HepG2 (cell line): ENCODE data around the gene HSP90AB1. TPM values are rescaled to one million over a fixed set of nuclear protein-coding genes. Genes with fewer than 3 reads are reported as not detected.

ENCODE experiments used
- BRF2 ChIP-seq: sonication (generic); formaldehyde crosslinking; IDR thresholded peaks from 2 replicates; pipeline ENCODE4 v1.8.1; 2022; ENCODE audit warnings: mild to moderate bottlenecking, missing genetic modification reagents
- CREM ChIP-seq, 2 experiments: sonication (generic) in 1 of 2; formaldehyde crosslinking in 1 of 2; IDR thresholded peaks; 2 replicates each; pipeline versions ENCODE4 v1.4.0 to v1.6.1; 2016 to 2020; ENCODE audit warnings: antibody characterized with exemption in 1 of 2, mild to moderate bottlenecking in 1 of 2, missing genetic modification reagents in 1 of 2
- HIVEP1 ChIP-seq: sonication (generic); formaldehyde crosslinking; IDR thresholded peaks from 2 replicates; pipeline ENCODE4 v1.4.0; 2020; ENCODE audit warnings: mild to moderate bottlenecking, missing genetic modification reagents
- MATR3 ChIP-seq: sonication (generic); formaldehyde crosslinking; IDR thresholded peaks from 2 replicates; pipeline ENCODE4 v1.4.0; 2020; ENCODE audit warnings: missing genetic modification reagents
- MLX ChIP-seq: IDR thresholded peaks from 2 replicates; pipeline ENCODE4 v1.6.1; 2016
- MZF1 ChIP-seq: sonication (generic); formaldehyde crosslinking; IDR thresholded peaks from 2 replicates; pipeline ENCODE4 v1.8.1; 2023; ENCODE audit warnings: mild to moderate bottlenecking, missing genetic modification reagents, borderline replicate concordance
- RAD21 ChIP-seq: fragments of 450-650 bp; formaldehyde crosslinking; IDR thresholded peaks from 2 replicates; pipeline ENCODE4 v1.5.0; 2020; ENCODE audit warnings: mild to moderate bottlenecking
- SMC3 ChIP-seq: IDR thresholded peaks from 2 replicates; pipeline ENCODE4 v1.6.1; 2011; ENCODE audit warnings: low read length, improper control_type of control experiment
- ZBTB49 ChIP-seq: sonication (generic); formaldehyde crosslinking; IDR thresholded peaks from 2 replicates; pipeline ENCODE4 v1.4.0; 2020; ENCODE audit warnings: missing genetic modification reagents, borderline replicate concordance
- ZNF143 ChIP-seq: sonication (generic); formaldehyde crosslinking; IDR thresholded peaks from 2 replicates; pipeline ENCODE4 v1.4.0; 2020; ENCODE audit warnings: missing genetic modification reagents
- ZNF225 ChIP-seq: sonication (generic); formaldehyde crosslinking; IDR thresholded peaks from 2 replicates; pipeline ENCODE4 v1.4.0; 2020; ENCODE audit warnings: mild to moderate bottlenecking, missing genetic modification reagents
- ZNF496 ChIP-seq: sonication (generic); formaldehyde crosslinking; IDR thresholded peaks from 2 replicates; pipeline ENCODE4 v1.8.1; 2023; ENCODE audit warnings: mild to moderate bottlenecking, moderate library complexity, missing genetic modification reagents; ENCODE audit not compliant: insufficient replicate concordance
- ZNF781 ChIP-seq: sonication (generic); formaldehyde crosslinking; IDR thresholded peaks from 2 replicates; pipeline ENCODE4 v1.5.1; 2020; ENCODE audit warnings: borderline replicate concordance, mild to moderate bottlenecking, missing genetic modification reagents; ENCODE audit errors: not compliant biosample characterization
- ZSCAN25 ChIP-seq: sonication (generic); formaldehyde crosslinking; IDR thresholded peaks from 2 replicates; pipeline ENCODE4 v1.8.0; 2022; ENCODE audit warnings: mild to moderate bottlenecking, missing genetic modification reagents
- polyA plus RNA-seq, 8 experiments: library from polyadenylated mRNA; depleted of rRNA in 3 of 8; stranded (reverse) in 7 of 8; unstranded in 1 of 8; fragments of >200 nt; fragmentation: Illumina TruSeq in 4 of 8; extraction: Trizol in 4 of 8; gene quantifications; 2 replicates each; pipeline versions ENCODE4 v1.2.1 to v1.2.3, GENCODE V29; 2011 to 2016; ENCODE audit warnings: low read depth in 4 of 8, missing spikeins in 1 of 8, mixed read lengths in 1 of 8; ENCODE audit not compliant: insufficient read depth in 1 of 8
- total RNA-seq, 5 experiments: library from RNA; depleted of rRNA; stranded (reverse); fragments of >200 nt; fragmentation: Illumina TruSeq; extraction: Trizol; gene quantifications; 2 replicates each; pipeline ENCODE4 v1.2.3, GENCODE V29; 2016; ENCODE audit warnings: low read depth in 1 of 5
- TF ChIP-seq, protein P1 (sequence below): IDR thresholded peaks from 2 replicates; pipeline ENCODE4 v1.6.1; 2016; ENCODE audit warnings: missing compliant biosample characterization, missing genetic modification reagents, borderline replicate concordance
- TF ChIP-seq, protein P2 (sequence below): sonication (generic); formaldehyde crosslinking; IDR thresholded peaks from 2 replicates; pipeline ENCODE4 v1.4.0; 2020; ENCODE audit warnings: missing genetic modification reagents; ENCODE audit errors: not compliant biosample characterization
- TF ChIP-seq, protein P3 (sequence below): sonication (generic); formaldehyde crosslinking; IDR thresholded peaks from 2 replicates; pipeline ENCODE4 v1.4.0; 2020; ENCODE audit warnings: mild to moderate bottlenecking, missing genetic modification reagents
- TF ChIP-seq, protein P4 (sequence below): sonication (generic); formaldehyde crosslinking; IDR thresholded peaks from 2 replicates; pipeline ENCODE4 v1.5.1; 2020; ENCODE audit warnings: mild to moderate bottlenecking, missing genetic modification reagents, moderate library complexity

Gene HSP90AB1
- total and polyA plus RNA-seq, 2 of the 13 experiments (the other 11 are each of a cell fraction or from before 2014, with no cell fraction given) = 1,325 to 1,472 TPM

- no peak for TF ChIP-seq CREM (IDR thresholded peaks at IDR 0.05)
- TF ChIP-seq CREM (CRISPR knock-in tag; IDR thresholded peaks at IDR 0.05) = no peak
- TF ChIP-seq MZF1 (CRISPR knock-in tag) = no peak
- TF ChIP-seq RAD21 (CRISPR knock-in tag) = no peak
- TF ChIP-seq MATR3 (CRISPR knock-in tag) = no peak
- no peak for TF ChIP-seq SMC3
- TF ChIP-seq, protein P1, sequence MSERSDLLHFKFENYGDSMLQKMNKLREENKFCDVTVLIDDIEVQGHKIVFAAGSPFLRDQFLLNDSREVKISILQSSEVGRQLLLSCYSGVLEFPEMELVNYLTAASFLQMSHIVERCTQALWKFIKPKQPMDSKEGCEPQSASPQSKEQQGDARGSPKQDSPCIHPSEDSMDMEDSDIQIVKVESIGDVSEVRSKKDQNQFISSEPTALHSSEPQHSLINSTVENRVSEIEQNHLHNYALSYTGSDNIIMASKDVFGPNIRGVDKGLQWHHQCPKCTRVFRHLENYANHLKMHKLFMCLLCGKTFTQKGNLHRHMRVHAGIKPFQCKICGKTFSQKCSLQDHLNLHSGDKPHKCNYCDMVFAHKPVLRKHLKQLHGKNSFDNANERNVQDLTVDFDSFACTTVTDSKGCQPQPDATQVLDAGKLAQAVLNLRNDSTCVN (CRISPR knock-in tag) = no peak
- TF ChIP-seq BRF2 (CRISPR knock-in tag) = no peak
- peak; percentile 50; the same call in 1 of the 2 replicates for TF ChIP-seq ZSCAN25 (CRISPR knock-in tag)
- TF ChIP-seq, protein P2, sequence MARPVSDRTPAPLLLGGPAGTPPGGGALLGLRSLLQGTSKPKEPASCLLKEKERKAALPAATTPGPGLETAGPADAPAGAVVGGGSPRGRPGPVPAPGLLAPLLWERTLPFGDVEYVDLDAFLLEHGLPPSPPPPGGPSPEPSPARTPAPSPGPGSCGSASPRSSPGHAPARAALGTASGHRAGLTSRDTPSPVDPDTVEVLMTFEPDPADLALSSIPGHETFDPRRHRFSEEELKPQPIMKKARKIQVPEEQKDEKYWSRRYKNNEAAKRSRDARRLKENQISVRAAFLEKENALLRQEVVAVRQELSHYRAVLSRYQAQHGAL = no peak
- no peak for TF ChIP-seq ZNF225 (CRISPR knock-in tag)
- TF ChIP-seq MLX (CRISPR knock-in tag) = no peak
- TF ChIP-seq, protein P3, sequence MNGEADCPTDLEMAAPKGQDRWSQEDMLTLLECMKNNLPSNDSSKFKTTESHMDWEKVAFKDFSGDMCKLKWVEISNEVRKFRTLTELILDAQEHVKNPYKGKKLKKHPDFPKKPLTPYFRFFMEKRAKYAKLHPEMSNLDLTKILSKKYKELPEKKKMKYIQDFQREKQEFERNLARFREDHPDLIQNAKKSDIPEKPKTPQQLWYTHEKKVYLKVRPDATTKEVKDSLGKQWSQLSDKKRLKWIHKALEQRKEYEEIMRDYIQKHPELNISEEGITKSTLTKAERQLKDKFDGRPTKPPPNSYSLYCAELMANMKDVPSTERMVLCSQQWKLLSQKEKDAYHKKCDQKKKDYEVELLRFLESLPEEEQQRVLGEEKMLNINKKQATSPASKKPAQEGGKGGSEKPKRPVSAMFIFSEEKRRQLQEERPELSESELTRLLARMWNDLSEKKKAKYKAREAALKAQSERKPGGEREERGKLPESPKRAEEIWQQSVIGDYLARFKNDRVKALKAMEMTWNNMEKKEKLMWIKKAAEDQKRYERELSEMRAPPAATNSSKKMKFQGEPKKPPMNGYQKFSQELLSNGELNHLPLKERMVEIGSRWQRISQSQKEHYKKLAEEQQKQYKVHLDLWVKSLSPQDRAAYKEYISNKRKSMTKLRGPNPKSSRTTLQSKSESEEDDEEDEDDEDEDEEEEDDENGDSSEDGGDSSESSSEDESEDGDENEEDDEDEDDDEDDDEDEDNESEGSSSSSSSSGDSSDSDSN (CRISPR knock-in tag) = peak; percentile 62
- TF ChIP-seq, protein P4, sequence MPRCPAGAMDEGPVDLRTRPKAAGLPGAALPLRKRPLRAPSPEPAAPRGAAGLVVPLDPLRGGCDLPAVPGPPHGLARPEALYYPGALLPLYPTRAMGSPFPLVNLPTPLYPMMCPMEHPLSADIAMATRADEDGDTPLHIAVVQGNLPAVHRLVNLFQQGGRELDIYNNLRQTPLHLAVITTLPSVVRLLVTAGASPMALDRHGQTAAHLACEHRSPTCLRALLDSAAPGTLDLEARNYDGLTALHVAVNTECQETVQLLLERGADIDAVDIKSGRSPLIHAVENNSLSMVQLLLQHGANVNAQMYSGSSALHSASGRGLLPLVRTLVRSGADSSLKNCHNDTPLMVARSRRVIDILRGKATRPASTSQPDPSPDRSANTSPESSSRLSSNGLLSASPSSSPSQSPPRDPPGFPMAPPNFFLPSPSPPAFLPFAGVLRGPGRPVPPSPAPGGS (CRISPR knock-in tag) = peak; percentile 48; the same call in 1 of the 2 replicates
- peak; percentile 29 for TF ChIP-seq ZNF781 (CRISPR knock-in tag)
- no peak for TF ChIP-seq ZNF496
- TF ChIP-seq ZNF143 (CRISPR knock-in tag) = no peak
- TF ChIP-seq HIVEP1 = no peak
- no peak for TF ChIP-seq ZBTB49 (CRISPR knock-in tag)
Measured at GRCh38 chr6:44275749-44276648, 29.1 kb downstream of the HSP90AB1 start (continued).
